ENCODE data around the gene FRMD4B. TPM values are rescaled to one million over a fixed set of nuclear protein-coding genes. Genes with fewer than 3 reads are reported as not detected.
A peak's percentile ranks its signal among the peaks of the same experiment; 100 is the strongest.

FRMD4B gene
- total RNA-seq, 3 donors from 2014 or later, result 26.0 to 29.4 (median 28.6) TPM

GRCh38 chr3:69370901-69371301, 15.0 kb downstream of the FRMD4B start:
- Histone ChIP-seq H3K4me3 (no peak overlapping the region), H3K9me3 (no peaks in the 10 kb centered on the region), H3K4me1 (ENCODE audit: low read depth) (no peaks in the 10 kb centered on the region), H3K36me3 (ENCODE audit: low read depth) (no peaks in the 10 kb centered on the region)
- ATAC-seq (no peak), DNase-seq (no peak)
- intact Hi-C loops (cut with DNase I, micrococcal nuclease), result no loop called here
- no peak for TF ChIP-seq CTCF (IDR thresholded peaks at IDR 0.05)

- intact Hi-C loops (cut with DNase I, micrococcal nuclease), result no loop called here
- DNase-seq (peak; percentile 90 to 93 (median 90)), ATAC-seq (peak; percentile 99)
- Histone ChIP-seq H3K36me3 (ENCODE audit: low read depth) (no peaks in the 10 kb centered on the region), H3K9me3 (no peaks in the 10 kb centered on the region), H3K4me3 (no peak overlapping the region), H3K4me1 (ENCODE audit: low read depth) (no peaks in the 10 kb centered on the region)
- no peak for TF ChIP-seq CTCF (IDR thresholded peaks at IDR 0.05)
These were observed 15.6 kb downstream of the FRMD4B start for GRCh38 chr3:69370156-69370883.

- ATAC-seq, result peak; percentile 52
- DNase-seq, result peak in 1 of 3 donors; percentile 40
- TF ChIP-seq CTCF (IDR thresholded peaks at IDR 0.05), result no peak
These were observed 17.7 kb downstream of the FRMD4B start for GRCh38 chr3:69368129-69368741.

GRCh38 chr3:69367586-69367985, 18.3 kb downstream of the FRMD4B start:
- intact Hi-C loops (cut with DNase I, micrococcal nuclease), result no loop called here
- no peak for TF ChIP-seq CTCF (IDR thresholded peaks at IDR 0.05)
- no peak for ATAC-seq

More at GRCh38 chr3:69368129-69368741, 17.7 kb downstream of the FRMD4B start:
- Histone ChIP-seq H3K36me3 (ENCODE audit: low read depth) (no peaks in the 10 kb centered on the region), H3K4me1 (ENCODE audit: low read depth) (no peaks in the 10 kb centered on the region), H3K4me3 (no peak overlapping the region), H3K9me3 (no peaks in the 10 kb centered on the region)
- intact Hi-C loops (cut with DNase I, micrococcal nuclease), result no loop called here

GRCh38 chr3:69364354-69364753, 21.5 kb downstream of the FRMD4B start:
- no peaks in the 10 kb centered on the region for H3K36me3 ChIP-seq (ENCODE audit: low read depth)
- intact Hi-C loops (cut with DNase I, micrococcal nuclease), result no loop called here
- no peaks in the 10 kb centered on the region for H3K9me3 ChIP-seq
- DNase-seq, result no peak
- H3K4me3 ChIP-seq, result no peak overlapping the region
- no peaks in the 10 kb centered on the region for H3K4me1 ChIP-seq (ENCODE audit: low read depth)
- no peak for TF ChIP-seq CTCF (IDR thresholded peaks at IDR 0.05)
- ATAC-seq, result peak; percentile 21

More at GRCh38 chr3:69367586-69367985, 18.3 kb downstream of the FRMD4B start:
- H3K36me3 ChIP-seq (ENCODE audit: low read depth), result no peaks in the 10 kb centered on the region
- no peak for DNase-seq
- H3K9me3 ChIP-seq, result no peaks in the 10 kb centered on the region
- H3K4me3 ChIP-seq, result no peak overlapping the region
- no peaks in the 10 kb centered on the region for H3K4me1 ChIP-seq (ENCODE audit: low read depth)

Measured in mucosa of descending colon (tissue), 3 donors.